ENCODE measurements around the gene ADGRF4. TPM values are rescaled to one million over a fixed set of nuclear protein-coding genes. Genes with fewer than 3 reads are reported as not detected.

The ADGRF4 gene
- polyA plus RNA-seq, 1 donor from 2014 or later: not detected

GRCh38 chr6:47655719-47656595, 42.4 kb upstream of the ADGRF4 start:
- H3K36me3 ChIP-seq (ENCODE audit: insufficient read depth, low read length): no peaks in the 10 kb centered on the region
- no peaks in the 10 kb centered on the region for H3K79me2 ChIP-seq (replicated peaks; ENCODE audit: insufficient read depth, low read length)
- no peaks in the 10 kb centered on the region for H3K27me3 ChIP-seq (ENCODE audit: insufficient read depth, low read depth, low read length)
- no peak overlapping the region for H3K4me3 ChIP-seq (ENCODE audit: low read length)
- H3K9ac ChIP-seq (ENCODE audit: low read length): no peak overlapping the region
- H3K9me2 ChIP-seq (ENCODE audit: insufficient read depth, low read length): no peaks in the 10 kb centered on the region
- H3K4me2 ChIP-seq (ENCODE audit: low read length): no peak overlapping the region
- no peaks in the 10 kb centered on the region for H3K9me3 ChIP-seq (ENCODE audit: low read length)
- H4K20me1 ChIP-seq (ENCODE audit: insufficient read depth): no peaks in the 10 kb centered on the region
- TF ChIP-seq TAF1 (IDR thresholded peaks at IDR 0.05; ENCODE audit: low read depth) (no peak), EP300 (conservative IDR thresholded peaks at IDR 0.05; ENCODE audit: poor library complexity, severe bottlenecking) (no peak), EZH2 (IDR thresholded peaks at IDR 0.05; ENCODE audit: borderline replicate concordance, insufficient read depth, low read length, poor library complexity, severe bottlenecking) (no peak), CTCF (IDR thresholded peaks at IDR 0.05; ENCODE audit: poor library complexity, severe bottlenecking) (no peak), SMC3 (conservative IDR thresholded peaks at IDR 0.05; ENCODE audit: poor library complexity) (no peak), RAD21 (conservative IDR thresholded peaks at IDR 0.05) (no peak), REST (IDR thresholded peaks at IDR 0.05; ENCODE audit: borderline replicate concordance) (no peak), MXI1 (conservative IDR thresholded peaks at IDR 0.05; ENCODE audit: poor library complexity, severe bottlenecking) (no peak), POLR2AphosphoS5 (IDR thresholded peaks at IDR 0.05) (no peak)
- no peak overlapping the region for H2AFZ ChIP-seq (ENCODE audit: low read depth, low read length)
- H3K27ac ChIP-seq (ENCODE audit: low read length): no peak overlapping the region
- H3F3A ChIP-seq (ENCODE audit: insufficient read depth, low read length, poor library complexity, severe bottlenecking): no peaks in the 10 kb centered on the region

GRCh38 chr6:47661960-47662359, 36.4 kb upstream of the ADGRF4 start:
- H3K9me3 ChIP-seq (ENCODE audit: low read length): no peaks in the 10 kb centered on the region
- H3K4me3 ChIP-seq (ENCODE audit: low read length): no peak overlapping the region
- no peak overlapping the region for H2AFZ ChIP-seq (ENCODE audit: low read depth, low read length)
- no peak overlapping the region for H3K9ac ChIP-seq (ENCODE audit: low read length)
- H3K27me3 ChIP-seq (ENCODE audit: insufficient read depth, low read depth, low read length): no peaks in the 10 kb centered on the region
- TF ChIP-seq REST (IDR thresholded peaks at IDR 0.05; ENCODE audit: borderline replicate concordance): no peak
- TF ChIP-seq SMC3 (conservative IDR thresholded peaks at IDR 0.05; ENCODE audit: poor library complexity): no peak
- no peak for TF ChIP-seq RAD21 (conservative IDR thresholded peaks at IDR 0.05)
- TF ChIP-seq EZH2 (IDR thresholded peaks at IDR 0.05; ENCODE audit: borderline replicate concordance, insufficient read depth, low read length, poor library complexity, severe bottlenecking): no peak
- TF ChIP-seq CTCF (IDR thresholded peaks at IDR 0.05; ENCODE audit: poor library complexity, severe bottlenecking): no peak
- no peak for TF ChIP-seq EP300 (conservative IDR thresholded peaks at IDR 0.05; ENCODE audit: poor library complexity, severe bottlenecking)
- no peak for TF ChIP-seq POLR2AphosphoS5 (IDR thresholded peaks at IDR 0.05)
- TF ChIP-seq MXI1 (conservative IDR thresholded peaks at IDR 0.05; ENCODE audit: poor library complexity, severe bottlenecking): no peak
- no peak for TF ChIP-seq TAF1 (IDR thresholded peaks at IDR 0.05; ENCODE audit: low read depth)
- no peaks in the 10 kb centered on the region for H3F3A ChIP-seq (ENCODE audit: insufficient read depth, low read length, poor library complexity, severe bottlenecking)
- no peaks in the 10 kb centered on the region for H3K79me2 ChIP-seq (replicated peaks; ENCODE audit: insufficient read depth, low read length)
- no peaks in the 10 kb centered on the region for H3K36me3 ChIP-seq (ENCODE audit: insufficient read depth, low read length)
- H3K27ac ChIP-seq (ENCODE audit: low read length): no peak overlapping the region
- no peak overlapping the region for H3K4me2 ChIP-seq (ENCODE audit: low read length)
- H4K20me1 ChIP-seq (ENCODE audit: insufficient read depth): no peaks in the 10 kb centered on the region
- no peaks in the 10 kb centered on the region for H3K9me2 ChIP-seq (ENCODE audit: insufficient read depth, low read length)
